A549 (cell line): ENCODE results near the gene SNAP29.

Experiments used
- CTCF ChIP-seq: fragments of >200 bp; sonication (Bioruptor Twin); formaldehyde crosslinking; IDR thresholded peaks from 3 replicates; pipeline ENCODE4 v1.5.1; 2016
- NR3C1 ChIP-seq: fragments of >200 bp; sonication (Bioruptor Twin); formaldehyde crosslinking; IDR thresholded peaks from 3 replicates; pipeline ENCODE4 v1.6.1; 2017
- POLR2AphosphoS2 ChIP-seq: conservative IDR thresholded peaks from 2 replicates; pipeline ENCODE4 v1.6.1; 2012; ENCODE audit warnings: low read length, improper control_type of control experiment, inconsistent platforms
- RCOR1 ChIP-seq: fragments of 150-350 bp; IDR thresholded peaks from 2 replicates; pipeline ENCODE4 v1.6.1; 2014; ENCODE audit warnings: antibody characterized with exemption, low read length, low read depth
- RFX5 ChIP-seq: fragments of 450-650 bp; IDR thresholded peaks from 2 replicates; pipeline ENCODE4 v1.7.1; 2014; ENCODE audit warnings: antibody characterized with exemption, mild to moderate bottlenecking, moderate library complexity
- USF2 ChIP-seq: fragments of 450-650 bp; IDR thresholded peaks from 2 replicates; pipeline ENCODE4 v1.6.1; 2014; ENCODE audit warnings: antibody characterized with exemption
- ZFP36 ChIP-seq: fragments of 450-650 bp; IDR thresholded peaks from 2 replicates; pipeline ENCODE4 v1.6.1; 2014; ENCODE audit warnings: borderline replicate concordance; ENCODE audit not compliant: partially characterized antibody

- TF ChIP-seq CTCF (no peak), USF2 (no peak), NR3C1 (no peak), RFX5 (no peak), POLR2AphosphoS2 (no peak), RCOR1 (no peak), ZFP36 (no peak)
Measured at GRCh38 chr22:20903093-20903492, 44.3 kb downstream of the SNAP29 start.
